ENCODE measurements around the gene LIPC.

DNA sequence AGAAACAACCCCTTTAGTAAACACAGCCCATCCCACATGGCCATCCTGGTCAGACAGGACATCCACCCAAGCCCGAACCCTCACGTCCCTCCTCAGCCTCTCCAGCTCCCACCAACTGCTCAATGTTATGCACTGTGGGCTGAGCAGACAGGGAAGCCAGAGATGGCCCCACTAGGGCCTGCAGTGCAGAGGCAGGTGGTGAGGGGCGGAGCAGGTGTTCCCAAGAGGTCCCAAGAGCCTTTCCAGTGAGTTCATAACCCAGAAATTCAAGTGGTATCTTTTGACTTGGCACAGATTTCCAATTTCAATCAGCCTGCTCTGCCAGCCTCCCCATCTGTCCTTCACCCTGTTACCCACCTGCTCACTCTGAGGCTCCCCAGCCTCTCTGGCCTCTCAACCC, 130.3 kb downstream of the LIPC start:
- TF ChIP-seq, protein P1, sequence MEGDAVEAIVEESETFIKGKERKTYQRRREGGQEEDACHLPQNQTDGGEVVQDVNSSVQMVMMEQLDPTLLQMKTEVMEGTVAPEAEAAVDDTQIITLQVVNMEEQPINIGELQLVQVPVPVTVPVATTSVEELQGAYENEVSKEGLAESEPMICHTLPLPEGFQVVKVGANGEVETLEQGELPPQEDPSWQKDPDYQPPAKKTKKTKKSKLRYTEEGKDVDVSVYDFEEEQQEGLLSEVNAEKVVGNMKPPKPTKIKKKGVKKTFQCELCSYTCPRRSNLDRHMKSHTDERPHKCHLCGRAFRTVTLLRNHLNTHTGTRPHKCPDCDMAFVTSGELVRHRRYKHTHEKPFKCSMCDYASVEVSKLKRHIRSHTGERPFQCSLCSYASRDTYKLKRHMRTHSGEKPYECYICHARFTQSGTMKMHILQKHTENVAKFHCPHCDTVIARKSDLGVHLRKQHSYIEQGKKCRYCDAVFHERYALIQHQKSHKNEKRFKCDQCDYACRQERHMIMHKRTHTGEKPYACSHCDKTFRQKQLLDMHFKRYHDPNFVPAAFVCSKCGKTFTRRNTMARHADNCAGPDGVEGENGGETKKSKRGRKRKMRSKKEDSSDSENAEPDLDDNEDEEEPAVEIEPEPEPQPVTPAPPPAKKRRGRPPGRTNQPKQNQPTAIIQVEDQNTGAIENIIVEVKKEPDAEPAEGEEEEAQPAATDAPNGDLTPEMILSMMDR (conservative IDR thresholded peaks at IDR 0.05; ENCODE audit: low read depth, low read length), result no peak
- TF ChIP-seq POLR2A (IDR thresholded peaks at IDR 0.05; ENCODE audit: low read depth, low read length) (no peak), RFX5 (IDR thresholded peaks at IDR 0.05; ENCODE audit: low read depth, low read length) (no peak), CEBPB (IDR thresholded peaks at IDR 0.05; ENCODE audit: low read depth, low read length) (no peak), SMC3 (IDR thresholded peaks at IDR 0.05; ENCODE audit: low read depth, low read length) (no peak), MAFK (IDR thresholded peaks at IDR 0.05; ENCODE audit: low read depth, low read length) (no peak), BHLHE40 (IDR thresholded peaks at IDR 0.05; ENCODE audit: low read depth, low read length) (no peak), RCOR1 (IDR thresholded peaks at IDR 0.05; ENCODE audit: insufficient replicate concordance, low read length) (no peak), ELK1 (IDR thresholded peaks at IDR 0.05; ENCODE audit: borderline replicate concordance, low read depth, low read length) (no peak), RAD21 (IDR thresholded peaks at IDR 0.05; ENCODE audit: low read length) (no peak), FOS (IDR thresholded peaks at IDR 0.05; ENCODE audit: low read depth, low read length) (no peak)
- TF ChIP-seq, protein P2, sequence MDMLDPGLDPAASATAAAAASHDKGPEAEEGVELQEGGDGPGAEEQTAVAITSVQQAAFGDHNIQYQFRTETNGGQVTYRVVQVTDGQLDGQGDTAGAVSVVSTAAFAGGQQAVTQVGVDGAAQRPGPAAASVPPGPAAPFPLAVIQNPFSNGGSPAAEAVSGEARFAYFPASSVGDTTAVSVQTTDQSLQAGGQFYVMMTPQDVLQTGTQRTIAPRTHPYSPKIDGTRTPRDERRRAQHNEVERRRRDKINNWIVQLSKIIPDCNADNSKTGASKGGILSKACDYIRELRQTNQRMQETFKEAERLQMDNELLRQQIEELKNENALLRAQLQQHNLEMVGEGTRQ (IDR thresholded peaks at IDR 0.05; ENCODE audit: low read depth, low read length), result no peak

Data from IMR-90 (cell line).